Ovary (tissue), 3 donors: ENCODE data around the gene PRSS2.
"Not testable (repeated sequence)": the region's sequence is repeated elsewhere in the genome, so short reads cannot be mapped to it uniquely, and the experiment has no call there.

Experiments used
- CTCF ChIP-seq, 3 donors: fragments of 450-650 bp in 2 of 3; fragments of 200-600 bp in 1 of 3; IDR thresholded peaks; one replicate each; pipeline versions ENCODE4 v1.5.1 to v1.8.0; 2016 to 2022; ENCODE audit warnings: antibody characterized with exemption in 3 of 3, mild to moderate bottlenecking in 1 of 3
- POLR2A ChIP-seq: fragments of 450-650 bp; IDR thresholded peaks from one replicate; pipeline ENCODE4 v1.6.1; 2017; ENCODE audit warnings: antibody characterized with exemption, mild to moderate bottlenecking, moderate library complexity
- donor health status: DM: no; HTN: no; CAD: no.

DNA sequence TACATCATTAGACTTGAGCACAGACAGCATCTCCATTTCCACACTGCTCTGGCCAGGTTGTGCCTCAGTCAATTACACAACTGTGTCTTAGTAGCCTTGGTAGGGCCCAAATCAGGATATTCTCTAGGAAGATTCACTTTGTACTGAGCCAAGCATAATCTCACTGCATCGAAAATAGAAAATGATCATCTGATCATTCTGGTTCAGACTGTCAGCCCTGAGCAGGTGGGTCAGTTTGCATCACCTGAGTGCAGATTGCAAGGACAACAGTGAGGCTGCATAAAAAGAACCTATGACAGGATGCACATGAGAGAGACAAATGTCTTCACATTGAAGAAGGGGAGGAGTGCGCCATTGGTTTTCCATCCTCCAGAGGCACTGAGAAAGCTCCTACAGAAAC lies 22.4 kb upstream of the PRSS2 start:
- TF ChIP-seq CTCF (IDR thresholded peaks at IDR 0.05); POLR2A: not testable (repeated sequence)
